Activated CD4-positive, alpha-beta memory T cell treated with anti-CD3 and anti-CD28 coated beads, Interleukin-2, amount 10 ng/mL, durations not matched to agents 7 days and 5 days (primary cell): Measurements from ENCODE around the gene NDUFB4. TPM values are rescaled to one million over a fixed set of nuclear protein-coding genes. Genes with fewer than 3 reads are reported as not detected.

Experiments used
- CTCF ChIA-PET: fragments of 350-600 bp; sonication (Branson Sonifier 250); formaldehyde crosslinking; loops from one replicate; lab custom pipeline; 2021; ENCODE audit warnings: antibody characterized with exemption, inconsistent platforms; lab: Charles Lee
- POLR2A ChIA-PET: fragments of 350-600 bp; sonication (Branson Sonifier 250); formaldehyde crosslinking; loops from one replicate; lab custom pipeline; 2021; ENCODE audit warnings: antibody characterized with exemption; lab: Charles Lee
- DNase-seq: peaks from one replicate; pipeline ENCODE4 v3.0.0-alpha.2; 2020
- H3K27ac Mint-ChIP-seq: one replicate; pipeline ENCODE4 v1.8.0; 2021; ENCODE audit warnings: mild to moderate bottlenecking, mixed read lengths
- H3K27me3 Mint-ChIP-seq: one replicate; pipeline ENCODE4 v1.8.0; 2021; ENCODE audit warnings: mixed read lengths
- H3K36me3 Mint-ChIP-seq: one replicate; pipeline ENCODE4 v1.8.0; 2021; ENCODE audit warnings: low read depth, mixed read lengths
- H3K4me1 Mint-ChIP-seq: one replicate; pipeline ENCODE4 v1.8.0; 2021; ENCODE audit warnings: mixed read lengths
- H3K4me3 Mint-ChIP-seq: one replicate; pipeline ENCODE4 v1.8.0; 2021; ENCODE audit warnings: mild to moderate bottlenecking, mixed read lengths
- H3K9me3 Mint-ChIP-seq: one replicate; pipeline ENCODE4 v1.8.0; 2021; ENCODE audit warnings: mixed read lengths
- total RNA-seq, 2 experiments: library from RNA; stranded (reverse); gene quantifications; one replicate each; pipeline ENCODE4 v1.2.3, GENCODE V29; 2021

The NDUFB4 gene
- total RNA-seq, 2 experiments from 2014 or later, result 135 to 142 TPM

DNA sequence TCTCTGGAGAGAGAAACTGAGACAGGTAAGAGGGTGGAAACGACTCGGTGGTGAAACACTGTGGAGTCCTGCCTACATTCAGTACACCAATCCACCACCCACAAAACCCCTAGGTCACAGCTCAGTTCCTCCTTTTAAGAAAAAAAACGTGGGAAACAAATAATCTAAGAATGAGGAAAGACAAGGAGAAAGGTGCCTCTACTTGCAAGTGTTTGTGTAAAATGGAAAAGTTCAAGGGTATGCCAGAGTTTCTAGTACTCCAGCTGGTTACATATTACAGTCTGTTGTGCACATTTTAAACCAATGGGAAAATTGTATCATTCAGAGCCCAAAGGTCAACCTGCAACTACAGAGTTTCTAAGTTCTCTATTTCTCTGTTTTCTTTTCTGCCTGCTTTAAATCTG lies 53.7 kb downstream of the NDUFB4 start:
- CTCF ChIA-PET, result no interaction called here
- DNase-seq, result no peak
- Mint-ChIP-seq H3K4me3 (no peak overlapping the region), H3K36me3 (no peaks in the 10 kb centered on the region), H3K27ac (no peak overlapping the region), H3K27me3 (no peaks in the 10 kb centered on the region), H3K9me3 (no peaks in the 10 kb centered on the region), H3K4me1 (no peaks in the 10 kb centered on the region)
- POLR2A ChIA-PET, result no interaction called here

DNA sequence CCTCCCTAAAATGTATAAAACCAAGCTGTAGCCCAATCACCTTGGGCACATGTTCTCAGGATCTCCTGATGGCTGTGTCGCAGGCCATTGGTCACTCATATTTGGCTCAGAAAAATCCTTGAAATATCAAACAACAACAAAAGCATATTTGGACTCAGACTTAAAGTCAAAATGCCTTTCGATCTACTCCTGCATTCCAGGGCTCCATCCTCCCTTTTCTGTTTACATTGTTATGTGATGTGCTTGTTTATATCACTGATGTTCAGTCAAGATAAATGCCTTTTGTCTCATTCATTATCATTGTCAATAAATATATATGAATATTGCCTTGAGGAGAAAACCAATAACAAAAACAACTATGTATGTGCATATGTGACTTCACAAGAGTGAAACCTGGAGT lies 54.2 kb downstream of the NDUFB4 start:
- CTCF ChIA-PET, result no interaction called here
- POLR2A ChIA-PET, result no interaction called here
- no peak overlapping the region for H3K4me3 Mint-ChIP-seq
- no peak overlapping the region for H3K27ac Mint-ChIP-seq
- H3K9me3 Mint-ChIP-seq, result no peaks in the 10 kb centered on the region
- DNase-seq, result no peak
- no peaks in the 10 kb centered on the region for H3K36me3 Mint-ChIP-seq
- no peaks in the 10 kb centered on the region for H3K4me1 Mint-ChIP-seq
- no peaks in the 10 kb centered on the region for H3K27me3 Mint-ChIP-seq

Other genes with a start within 250 kb of the NDUFB4 start
- gene LRRC58, start 247.0 kb upstream of the NDUFB4 start, total RNA-seq, result 10 to 100 TPM; 23.2 to 24.8 TPM
- under 1 TPM; 0.30 to 0.35 TPM for gene FSTL1, start 145.3 kb upstream of the NDUFB4 start, total RNA-seq
- under 1 TPM; 0.43 to 0.96 TPM for gene HGD, start 85.9 kb downstream of the NDUFB4 start, total RNA-seq
- gene RABL3, start 146.2 kb downstream of the NDUFB4 start, total RNA-seq, result 10 to 100 TPM; 22.3 to 24.7 TPM
- gene GTF2E1, start 146.4 kb downstream of the NDUFB4 start, total RNA-seq, result 10 to 100 TPM; 28.7 to 34.5 TPM